WTC11 (cell line): ENCODE results near the gene TBCCD1. TPM values are rescaled to one million over a fixed set of nuclear protein-coding genes. Genes with fewer than 3 reads are reported as not detected.

Experiments used
- ATAC-seq: fragments of 200-7000 bp; cut with Tn5 transposase; 2 replicates; pipeline ENCODE4 v1.10.0; 2021; ENCODE audit warnings: mild to moderate bottlenecking, moderate library complexity
- CTCF ChIA-PET: fragments of 300-600 bp; sonication (Branson Sonifier 250); formaldehyde crosslinking; loops from one replicate; lab custom pipeline; 2021; ENCODE audit warnings: antibody characterized with exemption; lab: Charles Lee
- POLR2A ChIA-PET: fragments of 350-600 bp; sonication (Branson Sonifier 250); formaldehyde crosslinking; loops from one replicate; lab custom pipeline; 2021; ENCODE audit warnings: antibody characterized with exemption; lab: Charles Lee
- DNase-seq: peaks from one replicate; pipeline ENCODE4 v3.0.0; 2021; ENCODE audit warnings: low spot score
- H3K27ac Mint-ChIP-seq: 2 replicates; pipeline ENCODE4 v1.8.0; 2021; ENCODE audit warnings: mixed read lengths
- H3K27me3 Mint-ChIP-seq: 2 replicates; pipeline ENCODE4 v1.8.0; 2021; ENCODE audit warnings: low read depth, mild to moderate bottlenecking, moderate library complexity, mixed read lengths
- H3K36me3 Mint-ChIP-seq: 2 replicates; pipeline ENCODE4 v1.8.0; 2021; ENCODE audit warnings: mixed read lengths
- H3K4me1 Mint-ChIP-seq: 2 replicates; pipeline ENCODE4 v1.8.0; 2022; ENCODE audit warnings: mixed read lengths
- H3K4me3 Mint-ChIP-seq: 2 replicates; pipeline ENCODE4 v1.8.0; 2021; ENCODE audit warnings: mild to moderate bottlenecking, moderate library complexity, mixed read lengths
- H3K9me3 Mint-ChIP-seq: 2 replicates; pipeline ENCODE4 v1.8.0; 2021; ENCODE audit warnings: mixed read lengths
- CDX4 ChIP-seq: fragments of 250-450 bp; sonication (Bioruptor Pico); IDR thresholded peaks from 2 replicates; pipeline ENCODE4 v1.9.0; 2021; ENCODE audit warnings: moderate library complexity, mild to moderate bottlenecking, inconsistent platforms, borderline replicate concordance
- CREB1 ChIP-seq: sonication (generic); formaldehyde crosslinking; IDR thresholded peaks from 2 replicates; pipeline ENCODE4 v1.8.0; 2023; ENCODE audit warnings: mild to moderate bottlenecking, missing genetic modification reagents
- FOXP4 ChIP-seq: sonication (generic); formaldehyde crosslinking; IDR thresholded peaks from 2 replicates; pipeline ENCODE4 v1.8.0; 2022; ENCODE audit warnings: mild to moderate bottlenecking, missing genetic modification reagents
- STAT6 ChIP-seq: sonication (generic); formaldehyde crosslinking; conservative IDR thresholded peaks from 2 replicates; pipeline ENCODE4 v1.8.1; 2023; ENCODE audit warnings: mild to moderate bottlenecking, low read depth, missing genetic modification reagents, moderate library complexity
- TP53 ChIP-seq: sonication (generic); formaldehyde crosslinking; IDR thresholded peaks from 2 replicates; pipeline ENCODE4 v1.8.1; 2023; ENCODE audit warnings: mild to moderate bottlenecking, missing genetic modification reagents
- ZNF138 ChIP-seq: sonication (generic); formaldehyde crosslinking; conservative IDR thresholded peaks from 2 replicates; pipeline ENCODE4 v1.8.1; 2022; ENCODE audit warnings: mild to moderate bottlenecking, moderate library complexity, missing genetic modification reagents
- ZNF232 ChIP-seq: sonication (generic); formaldehyde crosslinking; IDR thresholded peaks from 2 replicates; pipeline ENCODE4 v1.8.0; 2022; ENCODE audit warnings: mild to moderate bottlenecking, missing genetic modification reagents
- ZNF281 ChIP-seq: sonication (generic); formaldehyde crosslinking; IDR thresholded peaks from 2 replicates; pipeline ENCODE4 v1.8.0; 2023; ENCODE audit warnings: mild to moderate bottlenecking, missing genetic modification reagents
- total RNA-seq: library from RNA; stranded (reverse); gene quantifications from 3 replicates; pipeline ENCODE4 v1.2.3, GENCODE V29; 2021
- TF ChIP-seq, protein P1 (sequence below): sonication (generic); formaldehyde crosslinking; IDR thresholded peaks from 2 replicates; pipeline ENCODE4 v1.8.0; 2022; ENCODE audit warnings: mild to moderate bottlenecking, missing genetic modification reagents
- TF ChIP-seq, protein P2 (sequence below): fragments of 250-450 bp; sonication (Bioruptor Pico); IDR thresholded peaks from 2 replicates; pipeline ENCODE4 v1.9.0; 2021; ENCODE audit warnings: mild to moderate bottlenecking, borderline replicate concordance

TBCCD1 gene
- total RNA-seq, 1 experiment from 2014 or later: 10.6 TPM

- DNase-seq (no peak), ATAC-seq (no peak)
- ChIA-PET POLR2A (no interaction called here), CTCF (interaction anchor here (3.0 to 10.5 kb wide), 2 partner anchors 16 to 18 kb away, joined by 31 to 87 read pairs; partner anchors contain the start of gene AHSG)
- peaks cover 6% of the 10 kb centered on the region for H3K4me1 Mint-ChIP-seq
- peaks cover 6% of the 10 kb centered on the region; the same call in 1 of the 2 replicates for H3K27me3 Mint-ChIP-seq
- H3K27ac Mint-ChIP-seq: no peak overlapping the region
- TF ChIP-seq ZNF138: no peak
- H3K4me3 Mint-ChIP-seq: no peak overlapping the region
- H3K36me3 Mint-ChIP-seq: no peaks in the 10 kb centered on the region
- no peaks in the 10 kb centered on the region for H3K9me3 Mint-ChIP-seq
Observed at GRCh38 chr3:186598108-186598784, 31.1 kb upstream of the TBCCD1 start.

DNA sequence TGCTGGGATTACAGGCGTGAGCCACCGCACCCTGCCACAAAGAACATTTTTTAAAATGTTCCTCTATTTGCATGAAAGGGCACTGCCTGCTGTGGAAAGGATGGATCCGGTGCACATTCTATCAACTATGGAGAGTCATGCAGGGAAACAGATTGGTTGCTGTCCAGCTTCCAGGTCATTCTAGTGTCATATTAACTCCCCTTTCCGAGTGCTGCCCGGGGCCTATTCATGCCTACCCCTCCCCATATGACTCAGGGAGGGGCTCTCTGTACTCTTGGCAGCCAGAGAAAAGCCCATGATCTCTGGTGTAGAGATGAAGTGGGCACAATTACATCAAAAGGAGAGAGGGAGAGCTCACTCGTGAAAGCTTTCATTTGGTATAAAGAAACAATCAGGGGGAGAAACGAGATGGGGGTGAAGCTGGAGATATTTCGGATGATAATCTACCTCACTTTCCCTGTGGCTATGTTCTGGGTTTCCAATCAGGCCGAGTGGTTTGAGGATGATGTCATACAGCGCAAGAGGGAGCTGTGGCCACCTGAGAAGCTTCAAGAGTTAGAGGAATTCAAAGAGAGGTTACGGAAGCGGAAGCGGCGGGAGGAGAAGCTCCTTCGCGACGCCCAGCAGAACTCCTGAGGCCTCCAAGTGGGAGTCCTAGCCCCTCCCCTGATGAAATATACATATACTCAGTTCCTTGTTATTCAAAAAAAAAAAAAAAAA, 29.6 kb upstream of the TBCCD1 start:
- H3K27me3 Mint-ChIP-seq: peaks cover 6% of the 10 kb centered on the region; the same call in 1 of the 2 replicates
- H3K36me3 Mint-ChIP-seq: no peaks in the 10 kb centered on the region
- POLR2A ChIA-PET: interaction anchor here (0.7 to 1.4 kb wide), 3 partner anchors 19 to 26 kb away, joined by 5 read pairs; partner anchors contain the start of gene DNAJB11
- H3K9me3 Mint-ChIP-seq: no peaks in the 10 kb centered on the region
- H3K4me3 Mint-ChIP-seq: no peak overlapping the region
- TF ChIP-seq CDX4 (CRISPR knock-in tag): no peak
- no peak for TF ChIP-seq CREB1 (CRISPR knock-in tag)
- TF ChIP-seq STAT6 (CRISPR knock-in tag): no peak
- TF ChIP-seq, protein P1, sequence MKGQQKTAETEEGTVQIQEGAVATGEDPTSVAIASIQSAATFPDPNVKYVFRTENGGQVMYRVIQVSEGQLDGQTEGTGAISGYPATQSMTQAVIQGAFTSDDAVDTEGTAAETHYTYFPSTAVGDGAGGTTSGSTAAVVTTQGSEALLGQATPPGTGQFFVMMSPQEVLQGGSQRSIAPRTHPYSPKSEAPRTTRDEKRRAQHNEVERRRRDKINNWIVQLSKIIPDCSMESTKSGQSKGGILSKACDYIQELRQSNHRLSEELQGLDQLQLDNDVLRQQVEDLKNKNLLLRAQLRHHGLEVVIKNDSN: no peak
- no peak for TF ChIP-seq FOXP4 (CRISPR knock-in tag)
- no peak for TF ChIP-seq ZNF281
- no peak for TF ChIP-seq TP53 (CRISPR knock-in tag)
- no peak for TF ChIP-seq ZNF232 (CRISPR knock-in tag)
- TF ChIP-seq, protein P2, sequence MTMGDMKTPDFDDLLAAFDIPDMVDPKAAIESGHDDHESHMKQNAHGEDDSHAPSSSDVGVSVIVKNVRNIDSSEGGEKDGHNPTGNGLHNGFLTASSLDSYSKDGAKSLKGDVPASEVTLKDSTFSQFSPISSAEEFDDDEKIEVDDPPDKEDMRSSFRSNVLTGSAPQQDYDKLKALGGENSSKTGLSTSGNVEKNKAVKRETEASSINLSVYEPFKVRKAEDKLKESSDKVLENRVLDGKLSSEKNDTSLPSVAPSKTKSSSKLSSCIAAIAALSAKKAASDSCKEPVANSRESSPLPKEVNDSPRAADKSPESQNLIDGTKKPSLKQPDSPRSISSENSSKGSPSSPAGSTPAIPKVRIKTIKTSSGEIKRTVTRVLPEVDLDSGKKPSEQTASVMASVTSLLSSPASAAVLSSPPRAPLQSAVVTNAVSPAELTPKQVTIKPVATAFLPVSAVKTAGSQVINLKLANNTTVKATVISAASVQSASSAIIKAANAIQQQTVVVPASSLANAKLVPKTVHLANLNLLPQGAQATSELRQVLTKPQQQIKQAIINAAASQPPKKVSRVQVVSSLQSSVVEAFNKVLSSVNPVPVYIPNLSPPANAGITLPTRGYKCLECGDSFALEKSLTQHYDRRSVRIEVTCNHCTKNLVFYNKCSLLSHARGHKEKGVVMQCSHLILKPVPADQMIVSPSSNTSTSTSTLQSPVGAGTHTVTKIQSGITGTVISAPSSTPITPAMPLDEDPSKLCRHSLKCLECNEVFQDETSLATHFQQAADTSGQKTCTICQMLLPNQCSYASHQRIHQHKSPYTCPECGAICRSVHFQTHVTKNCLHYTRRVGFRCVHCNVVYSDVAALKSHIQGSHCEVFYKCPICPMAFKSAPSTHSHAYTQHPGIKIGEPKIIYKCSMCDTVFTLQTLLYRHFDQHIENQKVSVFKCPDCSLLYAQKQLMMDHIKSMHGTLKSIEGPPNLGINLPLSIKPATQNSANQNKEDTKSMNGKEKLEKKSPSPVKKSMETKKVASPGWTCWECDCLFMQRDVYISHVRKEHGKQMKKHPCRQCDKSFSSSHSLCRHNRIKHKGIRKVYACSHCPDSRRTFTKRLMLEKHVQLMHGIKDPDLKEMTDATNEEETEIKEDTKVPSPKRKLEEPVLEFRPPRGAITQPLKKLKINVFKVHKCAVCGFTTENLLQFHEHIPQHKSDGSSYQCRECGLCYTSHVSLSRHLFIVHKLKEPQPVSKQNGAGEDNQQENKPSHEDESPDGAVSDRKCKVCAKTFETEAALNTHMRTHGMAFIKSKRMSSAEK (CRISPR knock-in tag): no peak
- CTCF ChIA-PET: interaction anchor here (0.6 to 10.5 kb wide), 12 partner anchors 12 to 425 kb away, joined by 3 to 87 read pairs (median 4); partner anchors contain the start of gene AHSG
- DNase-seq: no peak
- no peak overlapping the region for H3K27ac Mint-ChIP-seq
- H3K4me1 Mint-ChIP-seq: peaks cover 6% of the 10 kb centered on the region
- peak; percentile 92 for ATAC-seq
